HG03457 (cell line): ENCODE data around the gene SMAD9.

Source experiments
- ATAC-seq: cut with Tn5 transposase; IDR thresholded peaks from one replicate; pipeline ENCODE4 v1.9.1; 2021; ENCODE audit warnings: moderate number of reproducible peaks; ENCODE audit not compliant: unreplicated experiment

Gene SMAD9

DNA sequence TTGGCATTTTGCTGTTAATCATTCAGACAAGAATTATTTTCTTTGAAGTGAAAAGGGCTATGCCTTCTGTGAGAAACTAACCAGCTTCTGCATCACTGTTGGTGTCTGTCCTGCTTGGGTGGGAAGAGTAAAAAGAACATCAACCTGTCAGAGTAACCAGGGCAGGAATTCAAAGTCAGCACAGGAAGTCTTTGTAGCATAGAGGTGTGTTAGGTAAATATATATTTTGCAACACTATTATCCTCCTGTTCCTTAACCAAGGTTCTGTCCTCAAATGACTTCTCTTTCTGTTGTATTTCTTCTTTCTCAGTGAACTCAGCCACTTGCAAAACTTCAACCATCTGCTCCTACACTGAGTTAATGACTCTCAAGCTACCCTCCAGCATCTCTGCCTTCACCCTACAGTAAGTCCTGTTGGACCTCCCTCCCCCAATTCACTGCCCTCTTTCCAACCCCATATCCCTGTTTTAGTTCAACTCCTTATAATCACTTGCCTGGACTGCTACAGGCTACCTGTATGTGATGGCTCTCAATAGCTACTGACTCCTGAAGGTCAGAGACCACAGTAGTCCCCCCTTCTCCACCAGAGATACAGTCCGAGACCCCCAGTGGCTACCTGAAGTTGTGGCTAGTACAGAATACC is 49.9 kb downstream of the SMAD9 start:
- no peak for ATAC-seq

DNA sequence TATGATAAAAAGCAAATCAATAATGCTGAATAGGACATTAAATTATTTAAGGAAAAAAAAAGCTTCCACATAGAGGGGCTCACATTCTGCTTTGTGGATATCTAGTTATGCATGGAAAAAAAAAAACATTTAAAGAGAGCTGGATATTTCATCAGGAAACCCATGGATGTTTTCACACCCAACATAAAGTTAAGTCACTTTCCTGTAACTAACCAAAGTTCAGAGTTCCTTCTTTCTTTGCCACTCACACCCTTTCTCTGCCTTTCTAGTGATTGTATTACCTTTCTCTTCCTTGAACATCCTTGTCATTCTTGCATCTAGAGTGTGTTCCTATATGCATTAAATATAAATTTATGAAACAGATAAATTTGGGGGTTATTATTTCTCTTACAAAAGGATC is 53.8 kb downstream of the SMAD9 start:
- no peak for ATAC-seq

DNA sequence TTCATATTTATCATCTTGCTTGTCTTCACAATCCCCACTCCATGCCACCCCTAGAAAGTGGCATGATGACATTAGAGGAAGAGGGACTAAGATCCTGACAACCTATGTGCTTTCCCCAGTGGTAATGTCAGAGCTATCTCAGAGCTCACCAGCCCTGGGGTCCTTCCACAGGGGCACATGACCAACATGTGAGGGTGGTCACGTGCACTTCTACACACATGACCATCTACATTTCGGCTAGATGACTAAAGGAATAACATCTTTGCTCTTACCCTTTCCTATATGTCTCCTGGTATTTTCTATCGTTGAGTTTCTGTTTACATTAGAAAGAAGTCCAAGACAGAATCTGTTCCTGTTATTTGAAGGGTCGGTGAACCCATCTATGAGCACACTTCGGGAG is 54.8 kb downstream of the SMAD9 start:
- ATAC-seq, result no peak

DNA sequence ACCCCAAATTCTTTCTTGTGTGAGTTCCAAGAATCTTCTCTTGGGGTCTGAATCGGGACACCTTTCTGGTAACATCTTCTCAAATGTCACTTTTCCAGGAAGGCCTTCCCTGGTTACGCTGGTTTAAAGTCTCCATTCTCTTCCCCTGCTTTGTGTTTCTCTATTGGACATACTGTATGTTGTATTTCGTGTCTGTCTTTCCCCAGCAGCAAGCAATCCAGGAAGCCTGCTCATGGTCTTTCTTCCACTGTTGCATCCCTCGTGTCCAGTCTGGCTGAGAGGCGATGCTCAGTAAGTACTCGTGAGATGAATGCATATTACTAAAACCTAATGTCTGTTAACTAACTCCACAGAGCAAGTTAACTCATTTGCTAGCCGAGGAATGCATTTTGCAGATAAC is 57.3 kb downstream of the SMAD9 start:
- no peak for ATAC-seq

DNA sequence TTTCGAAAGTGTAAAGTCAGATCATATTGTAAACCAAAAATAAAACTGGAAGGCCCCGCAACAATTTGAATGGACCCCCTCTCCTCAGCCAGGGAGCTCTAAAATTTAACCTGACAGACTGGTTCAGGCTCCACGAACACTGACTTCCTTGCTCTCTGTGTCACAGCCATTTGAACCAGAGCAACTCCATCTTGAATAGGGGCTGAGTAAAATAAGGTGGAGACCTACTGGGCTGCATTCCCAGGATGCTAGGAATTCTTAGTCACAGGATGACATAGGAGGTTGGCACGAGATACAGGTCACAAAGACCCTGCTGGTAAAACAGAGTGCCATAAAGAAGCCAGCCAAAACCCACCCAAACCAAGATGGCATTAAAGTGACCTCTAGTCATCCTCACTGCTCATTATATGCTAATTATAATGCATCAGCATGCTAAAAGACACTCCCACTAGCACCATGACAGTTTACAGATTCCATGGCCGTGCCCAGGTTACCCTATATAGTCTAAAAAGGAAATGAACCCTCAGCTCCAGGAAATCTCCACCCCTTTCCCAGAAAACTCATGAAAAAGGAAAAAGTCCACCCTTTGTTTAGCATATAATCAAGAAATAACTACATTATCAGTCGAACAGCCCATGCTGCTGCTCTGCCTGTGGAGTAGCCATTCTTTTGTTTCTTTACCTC is 57.9 kb downstream of the SMAD9 start:
- ATAC-seq, result no peak

DNA sequence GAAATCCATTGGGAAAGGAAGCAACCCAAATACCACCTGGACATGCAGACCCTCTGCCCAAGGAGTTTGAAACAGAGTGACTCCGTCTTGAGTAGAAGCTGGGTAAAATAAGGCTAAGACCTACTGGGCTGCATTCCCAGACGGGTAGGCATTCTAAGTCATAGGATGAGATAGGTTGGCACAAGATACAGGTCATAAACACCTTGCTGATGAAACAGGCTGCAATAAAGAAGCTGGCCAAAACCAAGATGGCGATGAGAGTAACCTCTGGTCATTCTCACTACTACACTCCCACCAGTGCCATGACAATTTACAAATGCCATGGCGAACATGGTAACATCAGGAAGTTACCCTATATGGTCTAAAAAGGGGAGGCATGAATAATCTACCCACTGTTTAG is 60.8 kb downstream of the SMAD9 start:
- no peak for ATAC-seq

DNA sequence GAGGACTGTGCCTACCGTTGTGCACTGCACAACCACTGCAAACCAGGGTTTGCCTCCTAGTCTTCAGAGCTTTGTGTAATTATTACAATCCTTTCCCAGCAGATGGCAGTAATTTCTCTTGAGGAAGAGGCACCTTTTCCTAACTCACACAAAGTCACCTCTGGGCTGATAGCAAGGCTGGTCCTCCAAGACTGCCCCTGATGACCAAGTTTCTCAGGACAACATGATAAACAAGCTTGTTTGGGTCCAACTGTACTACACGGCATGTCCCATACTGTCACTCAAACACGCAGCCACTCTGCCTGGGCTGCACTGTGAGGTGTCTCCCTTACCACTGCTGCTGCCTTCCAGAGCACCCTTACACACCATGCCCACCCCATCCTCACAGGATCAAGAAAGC is 61.7 kb downstream of the SMAD9 start:
- peak; percentile 54 for ATAC-seq

DNA sequence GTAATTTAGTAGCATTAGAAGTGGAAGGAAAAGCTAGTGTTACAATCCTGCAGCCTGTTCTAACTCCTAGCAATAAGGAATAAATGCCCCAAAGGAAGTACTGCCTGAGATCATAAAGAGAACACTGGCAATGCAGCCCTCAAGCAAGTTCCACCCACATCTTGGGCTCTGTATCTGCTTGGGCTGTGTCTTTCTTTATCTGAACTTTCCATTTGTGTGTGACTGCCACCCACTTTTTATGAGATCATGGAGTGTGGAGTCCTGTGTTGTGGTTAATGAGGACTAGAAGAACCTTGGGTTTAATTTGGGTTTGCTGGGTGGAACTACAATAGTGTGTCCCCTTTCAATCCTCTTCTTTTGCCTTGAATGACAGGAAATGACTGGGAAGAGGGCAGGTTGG is 62.8 kb downstream of the SMAD9 start:
- no peak for ATAC-seq

DNA sequence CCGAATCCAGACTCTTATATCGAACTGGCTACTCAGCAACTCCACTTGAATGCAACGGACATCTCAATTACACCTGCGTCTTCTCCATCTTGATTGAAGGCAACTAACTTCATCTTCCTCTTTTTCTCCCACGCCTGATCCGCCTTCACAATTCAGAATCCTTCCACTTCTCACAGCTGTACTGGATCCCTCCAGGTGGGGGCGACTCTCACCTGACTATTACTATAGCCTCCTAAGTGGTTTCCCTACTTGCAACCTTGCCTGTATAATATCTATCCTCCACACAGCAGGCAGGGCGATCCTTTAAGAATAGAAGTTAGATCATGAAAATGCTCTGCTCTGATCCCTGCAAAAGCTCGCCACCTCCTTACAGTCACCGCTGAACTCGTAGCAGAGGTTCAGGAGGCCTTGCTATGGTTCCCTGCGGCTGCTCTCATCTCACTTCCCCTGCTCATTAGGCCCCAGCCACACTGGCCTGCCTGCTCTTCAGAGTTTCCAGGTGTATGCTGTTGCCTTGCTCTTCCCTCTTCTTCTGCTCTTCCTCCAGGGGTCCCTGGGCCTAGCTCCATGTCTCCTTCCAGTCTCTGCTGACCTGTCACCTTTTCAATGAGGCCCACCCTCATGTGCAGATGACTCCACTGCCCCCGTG is 69.1 kb downstream of the SMAD9 start:
- ATAC-seq, result no peak

DNA sequence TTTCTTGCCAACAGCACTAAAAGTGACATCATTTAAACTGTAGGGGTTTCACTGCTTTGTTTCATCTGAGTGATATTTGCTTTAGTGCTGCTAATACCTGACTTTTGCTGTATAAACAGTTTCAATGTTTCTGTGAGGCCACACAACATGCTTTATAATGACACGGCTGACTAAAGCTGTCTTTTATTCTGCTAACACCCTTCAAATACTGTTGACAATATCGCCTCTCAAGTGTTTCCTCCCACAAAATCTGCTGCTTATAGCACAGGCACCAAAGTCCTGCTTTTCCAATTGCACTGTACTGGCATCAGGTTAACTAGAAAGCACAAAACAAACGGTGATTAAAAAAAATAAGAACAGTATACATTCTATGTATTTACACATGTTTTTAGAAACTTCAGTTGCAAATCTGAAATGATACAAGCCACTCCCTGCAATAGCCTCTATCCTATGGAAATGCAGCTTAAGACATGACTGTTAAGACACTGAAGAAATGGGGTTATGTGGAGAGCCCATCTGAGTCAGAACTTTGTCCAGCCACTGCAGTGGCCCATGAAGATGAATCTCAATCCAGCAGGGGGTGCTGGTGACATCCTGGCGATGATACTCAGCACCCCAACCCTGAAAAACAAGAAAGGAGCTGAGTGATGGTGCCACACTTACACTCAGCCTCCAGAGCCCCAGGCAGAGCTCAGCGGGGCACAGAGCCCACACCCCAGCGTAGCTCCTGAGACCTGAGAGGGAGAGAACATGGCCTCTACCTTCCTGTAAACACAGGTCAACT is 71.6 kb downstream of the SMAD9 start:
- ATAC-seq, result no peak

DNA sequence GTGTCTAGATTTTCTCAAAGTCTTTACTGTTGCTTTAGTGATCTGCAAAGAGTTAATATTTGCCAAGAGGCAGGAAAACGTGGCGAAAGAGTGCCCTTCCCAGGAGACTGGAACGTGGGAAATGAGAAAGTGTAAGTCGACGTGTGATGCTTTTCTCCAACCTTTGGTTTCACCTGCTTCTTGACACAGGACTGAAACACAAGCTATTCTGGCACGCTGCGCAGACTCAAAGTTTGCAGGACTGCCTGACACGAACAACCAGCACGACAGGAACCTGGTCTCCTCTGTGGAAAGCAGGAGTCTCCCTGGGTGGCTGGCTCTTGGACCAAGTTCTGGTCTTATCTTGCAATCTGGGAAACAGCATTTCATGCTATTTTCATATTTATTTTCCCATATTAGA is 72.4 kb downstream of the SMAD9 start:
- ATAC-seq, result no peak

DNA sequence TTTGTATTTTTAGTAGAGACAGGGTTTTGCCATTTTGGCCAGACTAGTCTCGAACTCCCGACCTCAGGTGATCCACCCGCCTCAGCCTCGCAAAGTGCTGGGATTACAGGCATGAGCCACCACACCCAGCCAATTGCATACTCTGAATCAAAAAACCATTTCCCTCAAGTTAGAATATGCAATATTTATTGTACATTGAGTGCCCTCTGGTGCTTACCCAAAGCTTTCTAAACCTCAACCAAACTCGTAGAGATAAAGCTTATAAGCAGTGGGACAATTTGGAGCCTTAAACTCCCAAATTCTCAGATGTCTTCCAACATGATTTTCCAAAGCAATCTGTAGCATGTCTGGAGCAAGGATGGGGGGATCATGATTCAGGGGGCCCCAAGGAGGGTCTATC is 78.6 kb downstream of the SMAD9 start:
- ATAC-seq, result no peak

DNA sequence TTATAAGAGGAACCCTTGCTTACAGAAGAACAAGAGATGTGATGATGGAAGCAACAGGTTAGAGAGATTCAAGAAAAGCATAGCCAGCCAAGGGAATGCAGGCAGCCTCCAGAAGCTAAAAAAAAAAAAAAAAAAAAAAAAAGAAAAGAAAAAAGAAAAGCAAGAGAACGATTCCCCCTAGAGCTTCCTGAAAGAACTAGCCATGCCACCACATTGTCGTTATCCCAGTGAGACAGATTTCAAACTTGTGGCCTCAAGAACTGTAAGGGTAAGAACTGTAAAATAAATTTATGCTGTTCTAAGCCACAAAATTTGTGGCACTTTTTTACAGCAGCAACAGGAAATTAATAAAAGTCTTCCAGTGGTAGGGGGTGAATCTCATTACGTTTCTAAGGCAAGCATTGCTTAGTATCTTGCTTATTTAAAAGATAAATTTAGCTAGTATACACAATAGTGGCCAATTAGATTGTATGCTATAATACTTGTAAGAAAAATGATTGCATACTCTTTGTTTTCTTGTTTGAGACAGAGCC is 79.3 kb downstream of the SMAD9 start:
- no peak for ATAC-seq

DNA sequence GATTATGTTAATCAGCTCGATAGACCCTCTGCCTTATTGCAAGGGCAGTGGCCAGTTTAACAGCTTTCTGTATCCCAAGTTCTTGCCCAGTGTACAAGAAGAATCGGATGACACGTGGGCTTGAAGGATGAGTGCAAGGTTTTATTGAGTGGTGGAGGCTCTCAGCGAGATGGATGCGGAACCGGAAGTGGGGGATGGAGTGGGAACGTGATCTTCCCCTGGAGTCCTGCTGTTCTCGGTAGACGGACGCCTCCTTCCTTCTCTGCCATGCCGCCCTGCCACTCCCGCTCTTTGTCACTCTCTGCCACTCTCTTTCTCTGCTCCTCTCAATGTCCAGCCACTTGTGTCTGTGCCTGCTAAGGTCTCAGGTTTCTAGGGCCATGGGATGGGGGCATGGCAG is 80.1 kb downstream of the SMAD9 start:
- no peak for ATAC-seq

DNA sequence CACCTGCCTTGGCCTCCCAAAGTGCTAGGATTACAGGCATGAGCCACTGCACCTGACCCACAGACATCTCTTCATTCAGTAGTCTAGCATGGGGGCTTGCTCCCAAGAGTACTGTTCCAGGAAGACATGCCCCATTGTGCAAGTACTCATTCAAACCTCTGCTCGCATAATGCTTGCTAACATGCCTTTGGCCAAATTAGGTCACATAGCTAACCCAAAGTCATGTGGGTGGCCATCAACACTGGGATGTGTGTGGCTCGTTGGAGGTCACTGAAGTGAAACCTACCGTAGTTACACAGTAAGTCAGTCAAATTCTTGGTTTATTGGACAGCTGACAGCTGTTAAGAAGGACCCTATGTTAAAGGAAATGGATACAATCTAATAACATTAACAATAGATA is 80.8 kb downstream of the SMAD9 start:
- ATAC-seq, result no peak

DNA sequence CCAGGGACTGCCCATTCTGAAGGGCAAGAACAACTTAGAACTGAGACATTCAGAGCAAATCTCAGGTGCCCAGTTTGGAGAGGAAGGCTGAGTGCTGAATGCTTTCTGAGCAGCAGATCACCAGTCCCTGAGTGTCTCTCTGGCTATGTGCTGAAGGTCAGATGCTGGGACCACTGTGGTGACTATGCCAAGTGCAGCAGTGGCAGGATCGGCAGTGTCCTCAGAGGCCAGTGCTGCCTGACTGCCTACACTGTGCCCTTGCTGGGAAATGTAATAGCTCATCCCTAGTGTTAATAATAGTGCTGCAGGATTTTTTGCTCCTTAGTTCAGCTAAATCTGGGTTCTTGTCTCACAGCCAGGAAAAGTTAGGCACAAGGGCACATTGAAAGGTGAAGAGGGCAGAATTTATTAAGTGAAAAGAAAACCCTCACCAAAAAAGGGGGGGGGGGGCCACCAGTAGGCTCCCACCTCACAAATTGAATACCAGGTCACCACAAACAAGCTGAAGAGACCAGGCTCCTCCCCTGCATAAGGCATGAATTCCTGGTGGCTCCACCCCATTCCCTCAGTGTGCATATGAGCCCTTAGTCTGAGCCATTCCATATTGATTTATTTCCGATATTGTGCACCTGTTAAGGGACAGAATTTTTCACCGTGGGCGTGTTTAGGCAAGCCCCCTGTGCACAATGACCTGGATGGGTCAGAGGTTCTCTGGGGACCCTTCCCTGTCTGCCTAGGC is 82.5 kb downstream of the SMAD9 start:
- no peak for ATAC-seq

DNA sequence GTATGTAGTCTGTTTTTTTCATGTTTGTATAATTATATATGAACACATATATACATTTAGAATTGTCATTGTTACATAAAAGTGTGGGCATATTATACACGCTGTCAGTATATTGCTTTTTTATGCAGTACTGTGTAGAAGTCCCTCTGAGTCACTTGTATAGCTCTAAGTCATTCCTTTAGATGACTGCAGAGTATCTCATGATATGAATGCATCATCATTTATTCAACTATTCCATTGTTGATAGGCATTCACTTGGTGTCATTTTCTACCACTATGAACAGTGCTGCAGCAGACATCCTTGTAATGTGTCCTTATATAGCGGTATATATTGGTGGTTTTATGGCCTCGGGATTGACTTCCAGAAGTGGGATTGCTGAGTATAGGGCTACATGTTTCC is 85.7 kb downstream of the SMAD9 start:
- ATAC-seq, result no peak

DNA sequence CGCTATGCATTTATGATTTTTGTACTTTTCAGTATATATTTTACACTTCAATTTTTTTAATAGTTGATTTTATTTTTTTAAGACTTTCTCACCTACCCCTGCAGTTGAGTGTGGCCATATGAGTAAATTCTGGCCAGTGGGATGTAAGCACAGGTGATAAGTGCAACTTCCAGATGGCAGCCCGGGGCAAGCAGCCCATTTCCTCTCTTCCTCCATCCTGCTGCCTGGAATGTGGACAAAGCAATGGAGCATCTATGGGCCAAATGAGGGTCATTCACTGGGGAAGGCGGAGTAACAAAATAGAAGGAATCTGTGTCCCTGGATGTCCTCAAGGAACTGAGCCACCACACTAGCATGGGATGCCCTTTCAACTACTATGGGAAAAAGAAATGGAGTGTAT is 88.7 kb downstream of the SMAD9 start:
- no peak for ATAC-seq

DNA sequence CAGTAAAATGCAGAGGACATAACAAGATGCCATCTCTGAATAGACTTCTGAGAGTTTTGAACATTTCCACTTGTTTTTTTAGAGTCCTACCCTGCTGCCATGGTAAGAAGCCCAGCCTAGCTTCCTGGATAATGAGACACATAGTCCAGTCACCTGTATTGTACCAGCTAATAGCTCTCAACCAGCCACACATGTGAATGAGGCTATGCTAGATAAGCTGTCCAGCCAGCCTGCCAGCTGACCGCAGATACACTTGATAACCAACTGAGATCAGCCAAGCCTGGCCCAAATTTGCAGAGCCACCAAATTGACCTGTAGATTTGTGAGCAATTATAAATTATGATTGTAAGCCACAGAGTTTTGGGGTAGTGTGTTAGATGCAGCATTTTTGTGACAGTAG is 90.3 kb downstream of the SMAD9 start:
- no peak for ATAC-seq

DNA sequence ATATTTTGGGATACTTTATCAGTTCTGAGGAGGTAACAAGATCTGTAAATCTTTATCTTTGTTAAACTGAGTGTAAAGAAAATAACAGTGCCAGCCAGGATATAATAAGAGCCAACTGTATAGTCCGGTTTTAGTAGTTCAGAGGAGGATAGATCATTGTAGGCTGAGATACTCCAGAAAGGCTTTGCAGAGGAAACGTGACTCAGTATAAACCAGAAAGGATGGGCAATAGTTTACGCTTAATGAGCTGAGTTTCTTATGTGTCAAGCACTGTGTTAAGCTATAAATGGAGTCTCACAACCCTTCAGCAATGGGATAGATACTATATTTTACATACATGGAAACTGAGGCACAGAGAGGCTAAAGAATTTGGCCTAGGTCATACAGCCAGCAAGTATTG is 97.3 kb downstream of the SMAD9 start:
- no peak for ATAC-seq

DNA sequence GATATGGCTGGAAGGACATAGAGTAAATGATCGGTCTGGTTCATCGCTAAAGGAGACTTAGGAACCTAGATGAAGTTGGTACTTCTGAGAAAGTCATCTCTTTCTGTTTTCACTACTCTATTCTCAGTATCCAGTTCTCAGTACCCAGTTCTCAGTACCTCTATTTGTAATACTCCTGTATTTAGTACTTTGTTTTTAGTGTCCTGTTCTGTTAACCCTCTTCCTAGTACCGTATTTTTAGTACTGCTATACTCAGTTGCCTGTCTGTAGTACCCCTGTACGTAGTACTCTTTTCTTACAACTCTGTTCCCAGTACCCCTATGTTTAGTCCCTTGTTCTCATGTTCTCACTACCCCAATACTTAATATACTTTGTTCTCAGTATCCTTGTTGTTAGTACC is 99.8 kb downstream of the SMAD9 start:
- peak; percentile 42 for ATAC-seq
